ENCODE measurements around the gene POMP.

The POMP gene

GRCh38 chr13:28618230-28618994 lies 40.5 kb upstream of the POMP start:
- H3K27me3 ChIP-seq (ENCODE audit: insufficient read depth, insufficient read length) = no peaks in the 10 kb centered on the region
- no peak overlapping the region for H3K9ac ChIP-seq (ENCODE audit: insufficient read length, low read depth)
- H3K36me3 ChIP-seq (ENCODE audit: insufficient read depth, insufficient read length, low read length) = no peaks in the 10 kb centered on the region
- no peaks in the 10 kb centered on the region for H3K9me3 ChIP-seq (ENCODE audit: insufficient read depth, low read length)
- H3K4me1 ChIP-seq (ENCODE audit: insufficient read depth, insufficient read length) = no peaks in the 10 kb centered on the region
- TF ChIP-seq YY1 (IDR thresholded peaks at IDR 0.05; ENCODE audit: insufficient read depth, insufficient read length) (no peak), SUZ12 (IDR thresholded peaks at IDR 0.05; ENCODE audit: extremely low read depth, insufficient read depth, insufficient read length) (no peak), ZNF274 (IDR thresholded peaks at IDR 0.05; ENCODE audit: low read depth, low read length) (no peak)
- DNase-seq (ENCODE audit: low read depth, low spot score) = no peak
- no peak overlapping the region for H3K4me3 ChIP-seq (ENCODE audit: insufficient read length, low read depth)

DNA sequence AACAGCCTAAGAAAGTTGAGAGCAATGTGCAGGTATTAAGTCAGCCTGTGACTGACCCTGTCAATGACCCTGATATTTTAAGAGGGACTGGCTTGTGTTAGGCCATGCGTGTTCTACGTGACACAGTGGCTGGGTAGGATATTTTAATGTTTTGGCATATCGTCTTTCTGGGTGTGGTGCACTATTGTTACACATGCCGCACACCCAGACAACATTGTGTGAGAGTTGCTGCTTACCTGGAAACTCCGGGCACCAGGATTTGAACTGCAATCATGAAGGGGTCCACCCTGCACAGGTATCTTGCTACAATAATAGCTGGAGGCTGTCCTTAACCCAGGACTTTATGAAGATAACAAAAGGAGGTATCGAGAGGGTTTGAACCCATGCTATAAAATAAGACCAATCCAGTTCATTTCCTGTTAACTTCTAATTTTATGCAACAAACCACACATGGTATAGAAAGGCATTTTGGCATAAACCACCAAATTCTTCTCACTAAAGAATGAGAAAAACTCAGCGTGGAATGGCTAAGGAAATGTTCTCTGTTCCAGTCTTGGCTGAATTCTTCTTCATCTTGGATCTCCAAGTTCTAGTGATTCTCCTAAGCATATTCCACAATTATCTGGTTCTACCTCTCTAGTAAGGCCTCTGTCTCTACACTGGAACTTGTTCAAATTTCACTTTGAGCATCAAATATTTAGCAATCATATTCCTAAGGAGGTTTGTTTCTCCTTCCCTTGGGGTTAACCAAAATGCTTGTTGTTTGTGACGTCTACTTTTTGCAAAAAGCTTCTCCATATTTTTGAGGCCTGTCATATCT lies 38.7 kb upstream of the POMP start:
- H3K4me3 ChIP-seq (ENCODE audit: insufficient read length, low read depth) = no peak overlapping the region
- peaks cover 5% of the 10 kb centered on the region for H3K4me1 ChIP-seq (ENCODE audit: insufficient read depth, insufficient read length)
- TF ChIP-seq ZNF274 (IDR thresholded peaks at IDR 0.05; ENCODE audit: low read depth, low read length) (no peak), YY1 (IDR thresholded peaks at IDR 0.05; ENCODE audit: insufficient read depth, insufficient read length) (no peak), SUZ12 (IDR thresholded peaks at IDR 0.05; ENCODE audit: extremely low read depth, insufficient read depth, insufficient read length) (no peak)
- no peak overlapping the region for H3K9ac ChIP-seq (ENCODE audit: insufficient read length, low read depth)
- no peaks in the 10 kb centered on the region for H3K9me3 ChIP-seq (ENCODE audit: insufficient read depth, low read length)
- DNase-seq (ENCODE audit: low read depth, low spot score) = no peak
- H3K36me3 ChIP-seq (ENCODE audit: insufficient read depth, insufficient read length, low read length) = no peaks in the 10 kb centered on the region
- no peaks in the 10 kb centered on the region for H3K27me3 ChIP-seq (ENCODE audit: insufficient read depth, insufficient read length)

DNA sequence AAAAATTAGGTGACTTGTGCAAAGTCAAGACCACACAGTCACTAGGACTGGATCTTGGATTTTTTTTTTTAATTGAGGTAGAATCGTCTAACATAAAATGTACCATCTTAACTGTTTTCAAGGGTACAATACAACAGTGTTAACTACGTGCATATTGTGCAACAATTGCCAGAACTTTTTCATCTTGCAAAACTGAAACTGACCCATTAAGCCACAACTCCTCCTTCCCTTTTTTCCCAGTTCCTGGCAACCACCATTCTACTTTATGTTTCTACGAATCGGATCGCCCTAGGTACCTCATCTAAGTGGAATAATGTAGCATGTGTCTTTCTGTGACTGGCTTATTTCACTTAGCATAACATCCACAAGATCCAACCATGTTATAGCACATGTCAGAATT lies 37.5 kb upstream of the POMP start:
- Histone ChIP-seq H3K9me3 (ENCODE audit: insufficient read depth, low read length) (no peaks in the 10 kb centered on the region), H3K4me1 (ENCODE audit: insufficient read depth, insufficient read length) (peaks cover 5% of the 10 kb centered on the region), H3K27me3 (ENCODE audit: insufficient read depth, insufficient read length) (no peaks in the 10 kb centered on the region)

DNA sequence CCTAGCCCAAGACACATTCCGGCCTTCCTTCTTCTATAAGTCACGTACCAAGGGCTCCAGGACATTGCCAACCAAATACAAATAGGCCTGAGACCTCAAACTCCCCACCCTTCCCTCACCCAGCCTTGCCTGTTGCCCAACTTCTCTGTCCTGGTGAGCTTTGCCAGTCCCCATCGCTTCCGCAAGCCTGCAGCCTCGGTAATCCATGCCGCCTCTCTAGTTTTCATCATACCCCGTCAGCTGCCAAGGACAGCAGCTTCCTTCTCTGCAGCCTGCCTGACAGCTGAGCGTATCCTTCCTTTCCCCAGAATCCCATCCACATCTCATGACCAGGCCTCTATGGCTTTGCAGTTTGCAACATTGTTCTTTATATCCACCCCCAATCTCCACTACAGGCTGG lies 36.6 kb upstream of the POMP start:
- Histone ChIP-seq H3K27me3 (ENCODE audit: insufficient read depth, insufficient read length) (no peaks in the 10 kb centered on the region), H3K36me3 (ENCODE audit: insufficient read depth, insufficient read length, low read length) (no peaks in the 10 kb centered on the region), H3K4me1 (ENCODE audit: insufficient read depth, insufficient read length) (peaks cover 5% of the 10 kb centered on the region), H3K9ac (ENCODE audit: insufficient read length, low read depth) (no peak overlapping the region), H3K9me3 (ENCODE audit: insufficient read depth, low read length) (no peaks in the 10 kb centered on the region), H3K4me3 (ENCODE audit: insufficient read length, low read depth) (no peak overlapping the region)
- DNase-seq (ENCODE audit: low read depth, low spot score) = no peak
- no peak for TF ChIP-seq ZNF274 (IDR thresholded peaks at IDR 0.05; ENCODE audit: low read depth, low read length)
- TF ChIP-seq YY1 (IDR thresholded peaks at IDR 0.05; ENCODE audit: insufficient read depth, insufficient read length) = no peak
- no peak for TF ChIP-seq SUZ12 (IDR thresholded peaks at IDR 0.05; ENCODE audit: extremely low read depth, insufficient read depth, insufficient read length)

More for the DNA sequence above, 37.5 kb upstream of the POMP start:
- Histone ChIP-seq H3K36me3 (ENCODE audit: insufficient read depth, insufficient read length, low read length) (no peaks in the 10 kb centered on the region), H3K4me3 (ENCODE audit: insufficient read length, low read depth) (no peak overlapping the region), H3K9ac (ENCODE audit: insufficient read length, low read depth) (no peak overlapping the region)
- TF ChIP-seq SUZ12 (IDR thresholded peaks at IDR 0.05; ENCODE audit: extremely low read depth, insufficient read depth, insufficient read length) = no peak
- no peak for DNase-seq (ENCODE audit: low read depth, low spot score)

DNA sequence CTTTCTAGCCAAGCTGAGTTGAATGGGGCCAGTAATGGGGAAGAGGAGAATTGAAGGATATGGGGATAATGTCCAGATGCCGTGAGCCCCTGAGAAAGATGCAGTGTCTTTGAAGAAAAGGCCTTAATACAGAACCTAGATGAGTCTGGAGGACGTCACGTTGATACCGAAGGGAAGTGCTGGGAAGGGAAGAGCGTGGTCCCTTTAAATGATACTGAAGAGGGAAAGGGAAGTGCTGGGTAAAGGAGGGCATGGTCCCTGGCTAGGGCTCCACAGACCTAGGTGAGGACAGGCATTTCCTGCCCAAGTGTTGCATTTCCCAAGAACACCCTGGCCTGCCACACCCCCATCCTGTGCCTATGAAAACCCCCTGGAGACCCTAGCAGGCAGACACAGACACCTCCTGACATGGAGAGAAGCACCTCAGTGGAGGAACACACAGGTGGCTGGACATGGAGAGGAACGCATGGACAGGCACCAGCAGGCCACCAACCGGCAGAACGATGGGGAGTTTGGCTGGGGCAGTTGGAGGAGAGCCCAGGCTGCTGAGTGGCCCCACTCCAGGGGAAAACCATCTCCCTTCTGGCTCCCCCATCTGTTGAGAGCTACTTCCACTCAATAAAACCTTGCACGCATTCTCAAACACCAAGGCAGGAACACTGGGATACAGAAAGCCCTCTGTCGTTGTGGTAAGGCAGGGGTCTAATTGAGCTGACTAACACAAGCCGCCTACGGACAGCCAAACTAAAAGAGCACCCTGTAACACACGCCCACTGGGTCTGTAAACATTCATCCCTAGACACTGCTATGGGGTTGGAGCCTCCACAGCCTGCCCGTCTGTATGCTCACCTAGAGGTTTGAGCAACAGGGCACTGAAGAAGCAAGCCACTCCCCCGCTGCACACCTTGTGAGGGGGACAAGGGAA lies 34.9 kb upstream of the POMP start:
- no peak overlapping the region for H3K9ac ChIP-seq (ENCODE audit: insufficient read length, low read depth)
- no peaks in the 10 kb centered on the region for H3K9me3 ChIP-seq (ENCODE audit: insufficient read depth, low read length)
- H3K27me3 ChIP-seq (ENCODE audit: insufficient read depth, insufficient read length) = no peaks in the 10 kb centered on the region
- no peak overlapping the region for H3K4me3 ChIP-seq (ENCODE audit: insufficient read length, low read depth)
- no peaks in the 10 kb centered on the region for H3K36me3 ChIP-seq (ENCODE audit: insufficient read depth, insufficient read length, low read length)
- no peak for DNase-seq (ENCODE audit: low read depth, low spot score)
- H3K4me1 ChIP-seq (ENCODE audit: insufficient read depth, insufficient read length) = peaks cover 5% of the 10 kb centered on the region
- TF ChIP-seq ZNF274 (IDR thresholded peaks at IDR 0.05; ENCODE audit: low read depth, low read length) (no peak), YY1 (IDR thresholded peaks at IDR 0.05; ENCODE audit: insufficient read depth, insufficient read length) (no peak), SUZ12 (IDR thresholded peaks at IDR 0.05; ENCODE audit: extremely low read depth, insufficient read depth, insufficient read length) (no peak)

DNA sequence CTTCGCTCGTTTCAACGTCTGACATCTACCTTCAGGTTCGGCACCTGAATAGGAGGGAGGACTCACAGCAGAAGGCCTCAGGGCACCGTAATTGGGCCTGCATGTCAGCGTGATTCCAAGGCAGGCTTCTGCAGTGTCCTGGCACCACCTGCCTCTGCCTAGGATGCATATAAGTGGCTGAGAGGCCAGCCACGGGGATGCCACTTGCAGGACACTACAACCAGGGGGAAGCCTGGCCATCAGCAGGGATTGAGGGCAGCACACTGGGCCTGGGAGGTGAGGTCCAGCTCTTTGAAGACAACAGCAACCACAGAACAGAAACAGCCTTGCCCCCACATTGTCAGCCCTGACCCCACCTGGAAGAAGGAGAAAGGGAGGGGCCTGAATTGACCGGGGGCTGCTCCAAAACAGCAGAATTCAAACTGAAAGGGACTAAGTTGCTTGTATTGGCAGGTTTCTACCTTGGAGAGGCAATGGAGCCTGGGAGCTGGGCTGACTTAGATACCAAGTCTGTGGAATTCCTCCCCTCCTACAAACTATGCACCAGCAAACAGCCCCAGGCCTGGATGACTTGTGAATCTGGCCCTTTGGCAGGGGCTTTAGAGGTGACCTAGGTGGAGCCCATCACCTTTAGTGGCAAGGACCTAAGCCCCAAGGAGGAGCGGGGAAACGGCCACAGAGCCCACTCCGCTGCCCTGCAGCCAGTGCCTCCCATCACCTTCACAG lies 34.1 kb upstream of the POMP start:
- Histone ChIP-seq H3K4me3 (ENCODE audit: insufficient read length, low read depth) (no peak overlapping the region), H3K4me1 (ENCODE audit: insufficient read depth, insufficient read length) (peaks cover 5% of the 10 kb centered on the region), H3K36me3 (ENCODE audit: insufficient read depth, insufficient read length, low read length) (no peaks in the 10 kb centered on the region), H3K9me3 (ENCODE audit: insufficient read depth, low read length) (no peaks in the 10 kb centered on the region), H3K27me3 (ENCODE audit: insufficient read depth, insufficient read length) (no peaks in the 10 kb centered on the region), H3K9ac (ENCODE audit: insufficient read length, low read depth) (no peak overlapping the region)
- DNase-seq (ENCODE audit: low read depth, low spot score) = no peak
- TF ChIP-seq YY1 (IDR thresholded peaks at IDR 0.05; ENCODE audit: insufficient read depth, insufficient read length) (no peak), SUZ12 (IDR thresholded peaks at IDR 0.05; ENCODE audit: extremely low read depth, insufficient read depth, insufficient read length) (no peak)
